Adrenal gland (tissue), 12 donors: ENCODE data around the gene CFAP97D2. TPM values are rescaled to one million over a fixed set of nuclear protein-coding genes. Genes with fewer than 3 reads are reported as not detected.

Experiments
- DNase-seq, 7 donors: peaks; one replicate each; pipeline ENCODE4 v3.0.0-alpha.2; 2019 to 2020
- H3K27ac ChIP-seq, 5 donors: fragments of 200-600 bp; sonication (generic) in 4 of 5; 1 replicate in 3 of 5; 2 replicates in 2 of 5; pipeline versions ENCODE4 v1.5.1 to v1.8.0; 2016 to 2020; ENCODE audit warnings: mild to moderate bottlenecking in 1 of 5
- H3K27me3 ChIP-seq: fragments of 200-600 bp; 2 replicates; pipeline ENCODE4 v1.8.0; 2021
- H3K36me3 ChIP-seq, 2 donors: fragments of 200-600 bp; replicated peaks in 1 of 2; 1 replicate in 1 of 2; 2 replicates in 1 of 2; pipeline versions ENCODE4 v1.5.1 to v1.8.0; 2018 to 2022
- H3K4me1 ChIP-seq, 2 donors: fragments of 200-600 bp; replicated peaks in 1 of 2; 1 replicate in 1 of 2; 2 replicates in 1 of 2; pipeline versions ENCODE4 v1.5.1 to v1.8.0; 2018 to 2021
- H3K4me3 ChIP-seq, 4 donors: fragments of 200-600 bp; sonication (generic) in 3 of 4; one replicate each; pipeline ENCODE4 v1.5.1; 2016 to 2018
- H3K9me3 ChIP-seq, 3 donors: fragments of 200-600 bp; sonication (generic) in 1 of 3; replicated peaks in 1 of 3; 1 replicate in 2 of 3; 2 replicates in 1 of 3; pipeline versions ENCODE4 v1.5.1 to v1.8.0; 2016 to 2021
- CTCF ChIP-seq, 6 experiments: fragments of 450-650 bp in 4 of 6; fragments of 200-600 bp in 2 of 6; sonication (generic) in 1 of 6; IDR thresholded peaks; 1 replicate in 5 of 6; 2 replicates in 1 of 6; pipeline versions ENCODE4 v1.5.1 to v1.8.0; 2016 to 2021; ENCODE audit warnings: antibody characterized with exemption in 6 of 6, mild to moderate bottlenecking in 2 of 6, moderate library complexity in 1 of 6
- POLR2A ChIP-seq, 2 donors: fragments of 450-650 bp; IDR thresholded peaks; one replicate each; pipeline ENCODE4 v1.6.1; 2017; ENCODE audit warnings: antibody characterized with exemption in 2 of 2, mild to moderate bottlenecking in 2 of 2, moderate library complexity in 1 of 2
- WGBS, 4 donors: extraction: QIAGEN DNeasy Blood & Tissue Kit in 2 of 4; methylation state at CpG; one replicate each; pipeline versions ENCODE4 v1.1.5 to v1.1.7; 2013 to 2017; 5-methylcytosine and 5-hydroxymethylcytosine counted together
- intact Hi-C, 2 donors: fragments of 100-400 bp; cut with DNase I; formaldehyde crosslinking; loops; one replicate each; pipeline versions ENCODE4 v1.14.1 to v1.15.0; 2022 to 2023
- polyA plus RNA-seq, 3 donors: library from polyadenylated mRNA; stranded (reverse); fragments of 200-250 nt in 2 of 3; fragments of 350-450 nt in 1 of 3; fragmentation: Illumina TruSeq in 1 of 3; extraction: RNeasy Lipid Tissue Mini Kit (QIAGEN cat#74804) in 1 of 3; gene quantifications; one replicate each; pipeline ENCODE4 v1.2.3, GENCODE V29; 2013 to 2014
- total RNA-seq, 9 donors: library from RNA; depleted of rRNA in 4 of 9; stranded (reverse); fragments of >200 nt in 4 of 9; fragments of 120-200 nt in 1 of 9; fragmentation: NEBNext Ultra II Directional in 1 of 9; extraction: Animal tissue kit (Norgen Biotek cat#: 25700) in 1 of 9; gene quantifications; one replicate each; pipeline versions ENCODE4 v1.1.0 to v1.2.4, GENCODE V29; 2013 to 2023
- donor health status: healthy with polysubstance abuse.
- donor health status: Bipolar disorder and iron deficiency.
- donor health status: DM: yes; HTN: yes; CAD: no.
- donor health status: DM: no; HTN: no; CAD: no.
- donor health status: DM: no; HTN: no; CAD: no.
- donor health status: DM: yes; HTN: yes; CAD: no.

Gene CFAP97D2
- total and polyA plus RNA-seq, 12 donors = not detected

GRCh38 chr13:114257014-114257413 lies 78.0 kb downstream of the CFAP97D2 start:
- TF ChIP-seq POLR2A (IDR thresholded peaks at IDR 0.05) (no peak), CTCF (IDR thresholded peaks at IDR 0.05) (no peak)
- no peaks in the 10 kb centered on the region for H3K9me3 ChIP-seq
- H3K27me3 ChIP-seq = no peaks in the 10 kb centered on the region
- no peak overlapping the region for H3K4me3 ChIP-seq
- no peak overlapping the region for H3K27ac ChIP-seq
- 93 to 95% (median 94%) methylated on average over 4 of the region's 4 CpGs for WGBS, 4 donors
- intact Hi-C loops = no loop called here
- peaks cover 0 to 90% of the 10 kb centered on the region in 2 donors for H3K36me3 ChIP-seq
- H3K4me1 ChIP-seq = no peaks in the 10 kb centered on the region
- no peak for DNase-seq

- H3K27me3 ChIP-seq = no peaks in the 10 kb centered on the region
- no peak for TF ChIP-seq POLR2A (IDR thresholded peaks at IDR 0.05)
- TF ChIP-seq CTCF (IDR thresholded peaks at IDR 0.05) = no peak
- intact Hi-C loops = no loop called here
- H3K4me1 ChIP-seq = no peaks in the 10 kb centered on the region
- no peak overlapping the region for H3K4me3 ChIP-seq
- H3K36me3 ChIP-seq = peaks cover 0 to 96% of the 10 kb centered on the region in 2 donors
- no peak for DNase-seq
- no peaks in the 10 kb centered on the region for H3K9me3 ChIP-seq
- no peak overlapping the region for H3K27ac ChIP-seq
- 93 to 97% (median 95%) methylated on average over 8 of the region's 8 CpGs for WGBS, 4 donors
These were observed 79.5 kb downstream of the CFAP97D2 start for GRCh38 chr13:114258589-114258988.

GRCh38 chr13:114259374-114259773 lies 80.3 kb downstream of the CFAP97D2 start:
- 87 to 94% (median 91%) methylated on average over 7 of the region's 7 CpGs for WGBS, 4 donors
- intact Hi-C loops = no loop called here
- H3K36me3 ChIP-seq = peaks cover 0 to 96% of the 10 kb centered on the region in 2 donors
- H3K4me1 ChIP-seq = no peaks in the 10 kb centered on the region
- DNase-seq = no peak
- no peak overlapping the region for H3K4me3 ChIP-seq
- TF ChIP-seq CTCF (IDR thresholded peaks at IDR 0.05) (no peak), POLR2A (IDR thresholded peaks at IDR 0.05) (no peak)
- H3K9me3 ChIP-seq = no peaks in the 10 kb centered on the region
- H3K27me3 ChIP-seq = no peaks in the 10 kb centered on the region
- no peak overlapping the region for H3K27ac ChIP-seq

- no peaks in the 10 kb centered on the region for H3K27me3 ChIP-seq
- DNase-seq = no peak
- H3K9me3 ChIP-seq = no peaks in the 10 kb centered on the region
- no peak for TF ChIP-seq POLR2A (IDR thresholded peaks at IDR 0.05)
- H3K36me3 ChIP-seq = peaks cover 0 to 96% of the 10 kb centered on the region in 2 donors
- no peak overlapping the region for H3K4me3 ChIP-seq
- H3K4me1 ChIP-seq = no peaks in the 10 kb centered on the region
- 88 to 98% (median 92%) methylated on average over 4 of the region's 4 CpGs for WGBS, 4 donors
- intact Hi-C loops = no loop called here
- no peak overlapping the region for H3K27ac ChIP-seq
These were observed 80.9 kb downstream of the CFAP97D2 start for GRCh38 chr13:114259974-114260373.

GRCh38 chr13:114260814-114261213 lies 81.8 kb downstream of the CFAP97D2 start:
- Histone ChIP-seq H3K4me1 (no peaks in the 10 kb centered on the region), H3K9me3 (no peaks in the 10 kb centered on the region), H3K27ac (no peak overlapping the region), H3K4me3 (no peak overlapping the region), H3K27me3 (no peaks in the 10 kb centered on the region), H3K36me3 (peaks cover 0 to 95% of the 10 kb centered on the region in 2 donors)
- no peak for TF ChIP-seq CTCF (IDR thresholded peaks at IDR 0.05)
- DNase-seq = no peak
- 83 to 92% (median 89%) methylated on average over 3 of the region's 3 CpGs for WGBS, 4 donors
- intact Hi-C loops = no loop called here
